HG03575 (cell line): Measurements from ENCODE around the gene SLC7A6OS.

Experiments used
- ATAC-seq: cut with Tn5 transposase; IDR thresholded peaks from one replicate; pipeline ENCODE4 v1.9.1; 2021; ENCODE audit not compliant: unreplicated experiment, insufficient number of reproducible peaks, low FRiP score; ENCODE audit errors: extremely low read depth

The SLC7A6OS gene

GRCh38 chr16:68285683-68286082 lies 25.1 kb downstream of the SLC7A6OS start:
- no peak for ATAC-seq

- ATAC-seq = no peak
These were observed 25.9 kb downstream of the SLC7A6OS start for GRCh38 chr16:68284847-68285246.

GRCh38 chr16:68283801-68284598 lies 26.7 kb downstream of the SLC7A6OS start:
- no peak for ATAC-seq

GRCh38 chr16:68283346-68283745 lies 27.4 kb downstream of the SLC7A6OS start:
- ATAC-seq = no peak

- ATAC-seq = no peak
These were observed 28.7 kb downstream of the SLC7A6OS start for GRCh38 chr16:68282064-68282452.

GRCh38 chr16:68281368-68282063 lies 29.2 kb downstream of the SLC7A6OS start:
- no peak for ATAC-seq

- ATAC-seq = no peak
These were observed 30.8 kb downstream of the SLC7A6OS start for GRCh38 chr16:68279726-68280558.

GRCh38 chr16:68276223-68276622 lies 34.5 kb downstream of the SLC7A6OS start:
- ATAC-seq = no peak

GRCh38 chr16:68275611-68276191 lies 35.0 kb downstream of the SLC7A6OS start:
- ATAC-seq = no peak

GRCh38 chr16:68274441-68274840 lies 36.3 kb downstream of the SLC7A6OS start:
- ATAC-seq = no peak

- no peak for ATAC-seq
These were observed 36.9 kb downstream of the SLC7A6OS start for GRCh38 chr16:68273896-68274295.

GRCh38 chr16:68273459-68273858 lies 37.3 kb downstream of the SLC7A6OS start:
- ATAC-seq = no peak

- ATAC-seq = no peak
These were observed 38.1 kb downstream of the SLC7A6OS start for GRCh38 chr16:68272507-68273209.

- ATAC-seq = no peak
These were observed 40.4 kb downstream of the SLC7A6OS start for GRCh38 chr16:68270353-68270752.

- ATAC-seq = no peak
These were observed 41.0 kb downstream of the SLC7A6OS start for GRCh38 chr16:68269793-68270192.

GRCh38 chr16:68267612-68268405 lies 42.9 kb downstream of the SLC7A6OS start:
- no peak for ATAC-seq

GRCh38 chr16:68265078-68265920 lies 45.4 kb downstream of the SLC7A6OS start:
- no peak for ATAC-seq
